ENCODE data around the gene USP53. TPM values are rescaled to one million over a fixed set of nuclear protein-coding genes. Genes with fewer than 3 reads are reported as not detected.

USP53 gene
- total and polyA plus RNA-seq, 2 of the 13 experiments (the other 11 are each of a cell fraction or from before 2014, with no cell fraction given) = 5.3 to 8.1 TPM

- no peak for TF ChIP-seq MAZ (IDR thresholded peaks at IDR 0.05; ENCODE audit: borderline replicate concordance, low read depth, low read length)
- TF ChIP-seq MAZ (CRISPR knock-in tag; IDR thresholded peaks at IDR 0.05; ENCODE audit: low read depth) = 0 out of 2 replicates have a peak, but pooled peaks have one; percentile 50
- peak; percentile 59; the same call in 1 of the 2 replicates for TF ChIP-seq NFYB (CRISPR knock-in tag; IDR thresholded peaks at IDR 0.05)
- TF ChIP-seq ZNF75D (CRISPR knock-in tag; IDR thresholded peaks at IDR 0.05; ENCODE audit: borderline replicate concordance) = no peak
- TF ChIP-seq RBFOX2 (IDR thresholded peaks at IDR 0.05; ENCODE audit: low read depth, low read length) = peak; percentile 90
- TF ChIP-seq HNRNPUL1 (IDR thresholded peaks at IDR 0.05; ENCODE audit: low read depth, low read length) = no peak
- peak; percentile 44; the same call in 1 of the 2 replicates for TF ChIP-seq ZNF546 (CRISPR knock-in tag; conservative IDR thresholded peaks at IDR 0.05)
- TF ChIP-seq STAG1 (CRISPR knock-in tag; IDR thresholded peaks at IDR 0.05) = 0 out of 2 replicates have a peak, but pooled peaks have one; percentile 15
- TF ChIP-seq ZNF879 (CRISPR knock-in tag; IDR thresholded peaks at IDR 0.05) = peak; percentile 76; the same call in 1 of the 2 replicates
- TF ChIP-seq, protein P1, sequence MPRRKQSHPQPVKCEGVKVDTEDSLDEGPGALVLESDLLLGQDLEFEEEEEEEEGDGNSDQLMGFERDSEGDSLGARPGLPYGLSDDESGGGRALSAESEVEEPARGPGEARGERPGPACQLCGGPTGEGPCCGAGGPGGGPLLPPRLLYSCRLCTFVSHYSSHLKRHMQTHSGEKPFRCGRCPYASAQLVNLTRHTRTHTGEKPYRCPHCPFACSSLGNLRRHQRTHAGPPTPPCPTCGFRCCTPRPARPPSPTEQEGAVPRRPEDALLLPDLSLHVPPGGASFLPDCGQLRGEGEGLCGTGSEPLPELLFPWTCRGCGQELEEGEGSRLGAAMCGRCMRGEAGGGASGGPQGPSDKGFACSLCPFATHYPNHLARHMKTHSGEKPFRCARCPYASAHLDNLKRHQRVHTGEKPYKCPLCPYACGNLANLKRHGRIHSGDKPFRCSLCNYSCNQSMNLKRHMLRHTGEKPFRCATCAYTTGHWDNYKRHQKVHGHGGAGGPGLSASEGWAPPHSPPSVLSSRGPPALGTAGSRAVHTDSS (CRISPR knock-in tag; conservative IDR thresholded peaks at IDR 0.05) = no peak
- peak; percentile 94 for TF ChIP-seq ZC3H13 (CRISPR knock-in tag; IDR thresholded peaks at IDR 0.05)
- TF ChIP-seq TP53 (CRISPR knock-in tag; conservative IDR thresholded peaks at IDR 0.05) = no peak
- TF ChIP-seq ZSCAN31 (CRISPR knock-in tag; IDR thresholded peaks at IDR 0.05; ENCODE audit: low read depth) = peak; percentile 85
- TF ChIP-seq ZNF761 (CRISPR knock-in tag; conservative IDR thresholded peaks at IDR 0.05) = peak; percentile 89; the same call in 1 of the 2 replicates
- TF ChIP-seq ZNF597 (CRISPR knock-in tag; IDR thresholded peaks at IDR 0.05) = no peak
- no peak for TF ChIP-seq ZNF607 (CRISPR knock-in tag; IDR thresholded peaks at IDR 0.05; ENCODE audit: borderline replicate concordance)
- TF ChIP-seq SATB2 (CRISPR knock-in tag; IDR thresholded peaks at IDR 0.05) = no peak; the same call in 1 of the 2 replicates
- no peak for TF ChIP-seq POLR2AphosphoS2 (IDR thresholded peaks at IDR 0.05; ENCODE audit: low read depth, low read length)
- TF ChIP-seq CBX1 (IDR thresholded peaks at IDR 0.05; ENCODE audit: low read depth) = no peak
- no peak for TF ChIP-seq ZNF7 (CRISPR knock-in tag; IDR thresholded peaks at IDR 0.05)
- TF ChIP-seq HDAC1 (CRISPR knock-in tag; IDR thresholded peaks at IDR 0.05) = peak; percentile 74
- TF ChIP-seq FOXO1 (CRISPR knock-in tag; IDR thresholded peaks at IDR 0.05) = peak; percentile 46
- TF ChIP-seq, protein P2, sequence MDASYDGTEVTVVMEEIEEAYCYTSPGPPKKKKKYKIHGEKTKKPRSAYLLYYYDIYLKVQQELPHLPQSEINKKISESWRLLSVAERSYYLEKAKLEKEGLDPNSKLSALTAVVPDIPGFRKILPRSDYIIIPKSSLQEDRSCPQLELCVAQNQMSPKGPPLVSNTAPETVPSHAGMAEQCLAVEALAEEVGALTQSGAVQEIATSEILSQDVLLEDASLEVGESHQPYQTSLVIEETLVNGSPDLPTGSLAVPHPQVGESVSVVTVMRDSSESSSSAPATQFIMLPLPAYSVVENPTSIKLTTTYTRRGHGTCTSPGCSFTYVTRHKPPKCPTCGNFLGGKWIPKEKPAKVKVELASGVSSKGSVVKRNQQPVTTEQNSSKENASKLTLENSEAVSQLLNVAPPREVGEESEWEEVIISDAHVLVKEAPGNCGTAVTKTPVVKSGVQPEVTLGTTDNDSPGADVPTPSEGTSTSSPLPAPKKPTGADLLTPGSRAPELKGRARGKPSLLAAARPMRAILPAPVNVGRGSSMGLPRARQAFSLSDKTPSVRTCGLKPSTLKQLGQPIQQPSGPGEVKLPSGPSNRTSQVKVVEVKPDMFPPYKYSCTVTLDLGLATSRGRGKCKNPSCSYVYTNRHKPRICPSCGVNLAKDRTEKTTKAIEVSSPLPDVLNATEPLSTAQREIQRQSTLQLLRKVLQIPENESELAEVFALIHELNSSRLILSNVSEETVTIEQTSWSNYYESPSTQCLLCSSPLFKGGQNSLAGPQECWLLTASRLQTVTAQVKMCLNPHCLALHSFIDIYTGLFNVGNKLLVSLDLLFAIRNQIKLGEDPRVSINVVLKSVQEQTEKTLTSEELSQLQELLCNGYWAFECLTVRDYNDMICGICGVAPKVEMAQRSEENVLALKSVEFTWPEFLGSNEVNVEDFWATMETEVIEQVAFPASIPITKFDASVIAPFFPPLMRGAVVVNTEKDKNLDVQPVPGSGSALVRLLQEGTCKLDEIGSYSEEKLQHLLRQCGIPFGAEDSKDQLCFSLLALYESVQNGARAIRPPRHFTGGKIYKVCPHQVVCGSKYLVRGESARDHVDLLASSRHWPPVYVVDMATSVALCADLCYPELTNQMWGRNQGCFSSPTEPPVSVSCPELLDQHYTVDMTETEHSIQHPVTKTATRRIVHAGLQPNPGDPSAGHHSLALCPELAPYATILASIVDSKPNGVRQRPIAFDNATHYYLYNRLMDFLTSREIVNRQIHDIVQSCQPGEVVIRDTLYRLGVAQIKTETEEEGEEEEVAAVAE (CRISPR knock-in tag; IDR thresholded peaks at IDR 0.05; ENCODE audit: borderline replicate concordance) = peak; percentile 57
- no peak for TF ChIP-seq ZNF746 (CRISPR knock-in tag; IDR thresholded peaks at IDR 0.05)
Measured at GRCh38 chr4:119300101-119300978, 87.8 kb downstream of the USP53 start (continued).
